ENCODE data around the gene GTPBP1. TPM values are rescaled to one million over a fixed set of nuclear protein-coding genes. Genes with fewer than 3 reads are reported as not detected.
A peak's percentile ranks its signal among the peaks of the same experiment; 100 is the strongest.

Gene GTPBP1
- total and polyA plus RNA-seq, 2 donors (not counting 1 experiment from before 2014, with no cell fraction given): 77.8 to 174 TPM

DNA sequence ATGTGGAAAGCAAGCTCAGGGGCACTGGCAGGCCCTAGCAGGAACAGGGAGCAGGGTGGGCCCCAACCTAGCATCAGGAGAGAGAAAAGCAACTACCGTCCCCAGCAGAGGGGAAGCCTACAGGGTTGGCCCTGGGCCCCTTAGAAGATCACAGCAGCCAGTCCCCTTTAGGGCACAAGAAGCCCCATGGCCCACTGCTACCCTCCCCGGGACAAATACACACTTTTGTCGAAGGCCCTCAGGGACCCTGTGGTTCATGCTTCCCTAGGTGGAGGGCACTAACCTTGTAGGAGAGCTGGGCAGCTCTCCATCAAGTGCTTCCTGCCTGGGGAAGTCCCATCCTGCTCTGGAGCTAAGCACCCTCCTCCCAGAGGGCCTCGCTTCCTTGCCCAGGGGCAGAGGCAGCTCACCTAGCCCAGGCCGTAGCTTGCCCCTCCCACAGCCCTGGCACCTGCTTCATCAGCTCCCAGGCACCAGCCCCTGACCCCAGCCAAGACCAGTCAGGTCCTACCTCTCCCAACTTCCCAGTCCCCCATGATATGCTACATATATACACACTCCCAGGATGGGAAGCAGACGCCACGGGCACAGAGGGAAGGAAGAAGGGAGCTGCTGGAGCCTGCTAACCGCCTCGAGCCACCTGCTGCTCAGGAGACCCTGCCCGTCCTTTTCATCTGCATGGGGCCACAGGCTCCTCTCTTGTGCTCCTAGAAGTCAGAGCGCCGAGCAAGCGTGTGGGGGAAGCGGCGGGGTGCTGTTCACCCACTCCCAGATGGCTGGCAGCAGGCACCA is 29.9 kb downstream of the GTPBP1 start:
- Histone ChIP-seq H3K9me3 (ENCODE audit: control extremely low read depth in 1 of 3, control insufficient read depth in 2 of 3, insufficient read depth in 1 of 3, low read length in 2 of 3) (no peaks in the 10 kb centered on the region), H3K4me2 (replicated peaks; ENCODE audit: low read depth, low read length, poor library complexity, severe bottlenecking) (no peak overlapping the region), H3K9ac (ENCODE audit: low read length) (no peak overlapping the region), H2AFZ (ENCODE audit: insufficient read depth, low read depth, low read length, poor library complexity, severe bottlenecking) (no peak overlapping the region), H4K20me1 (ENCODE audit: control insufficient read depth, insufficient read depth, low read length, poor library complexity, severe bottlenecking) (peaks cover 97% of the 10 kb centered on the region), H3K4me3 (ENCODE audit: control extremely low read depth in 1 of 5, extremely low read depth in 1 of 5, insufficient read depth in 1 of 5, low read depth in 2 of 5, low read length in 4 of 5) (no peak overlapping the region), H3K79me2 (ENCODE audit: control insufficient read depth, insufficient read depth, low read length) (peaks cover 6% of the 10 kb centered on the region), H3K27me3 (replicated peaks in 1 of 4; ENCODE audit: control extremely low read depth in 1 of 4, control insufficient read depth in 3 of 4, insufficient read depth in 4 of 4, low read length in 3 of 4) (no peaks in the 10 kb centered on the region), H3K36me3 (replicated peaks in 1 of 2; ENCODE audit: control extremely low read depth in 1 of 2, control insufficient read depth in 1 of 2, extremely low read depth in 1 of 2, insufficient read depth in 2 of 2, low read length in 1 of 2) (peaks cover 1 to 89% of the 10 kb centered on the region in 2 experiments), H3K27ac (ENCODE audit: low read length in 2 of 2) (peak overlapping the region in 1 of 2 donors; percentile 53), H3K4me1 (ENCODE audit: control insufficient read depth in 2 of 2, insufficient read depth in 2 of 2, low read length in 2 of 2) (peaks cover 0 to 19% of the 10 kb centered on the region in 2 donors)
- ChIA-PET POLR2A (interaction anchor here (0.6 to 3.5 kb wide), 4 partner anchors 14 to 675 kb away, joined by 3 to 15 read pairs (median 6); no protein-coding TSS in a partner anchor), CTCF (interaction anchor here (0.9 to 8.3 kb wide), 7 partner anchors 10 to 134 kb away, joined by 3 to 81 read pairs (median 4); partner anchors contain the start of gene CBX6)
- no peak for ATAC-seq (ENCODE audit: low read depth)
- Mint-ChIP-seq H3K4me3 (no peak overlapping the region), H3K4me1 (peaks cover 33% of the 10 kb centered on the region), H3K27ac (peak overlapping the region; percentile 77), H3K27me3 (no peaks in the 10 kb centered on the region), H3K9me3 (ENCODE audit: insufficient read depth) (no peaks in the 10 kb centered on the region)
- TF ChIP-seq, protein P1, sequence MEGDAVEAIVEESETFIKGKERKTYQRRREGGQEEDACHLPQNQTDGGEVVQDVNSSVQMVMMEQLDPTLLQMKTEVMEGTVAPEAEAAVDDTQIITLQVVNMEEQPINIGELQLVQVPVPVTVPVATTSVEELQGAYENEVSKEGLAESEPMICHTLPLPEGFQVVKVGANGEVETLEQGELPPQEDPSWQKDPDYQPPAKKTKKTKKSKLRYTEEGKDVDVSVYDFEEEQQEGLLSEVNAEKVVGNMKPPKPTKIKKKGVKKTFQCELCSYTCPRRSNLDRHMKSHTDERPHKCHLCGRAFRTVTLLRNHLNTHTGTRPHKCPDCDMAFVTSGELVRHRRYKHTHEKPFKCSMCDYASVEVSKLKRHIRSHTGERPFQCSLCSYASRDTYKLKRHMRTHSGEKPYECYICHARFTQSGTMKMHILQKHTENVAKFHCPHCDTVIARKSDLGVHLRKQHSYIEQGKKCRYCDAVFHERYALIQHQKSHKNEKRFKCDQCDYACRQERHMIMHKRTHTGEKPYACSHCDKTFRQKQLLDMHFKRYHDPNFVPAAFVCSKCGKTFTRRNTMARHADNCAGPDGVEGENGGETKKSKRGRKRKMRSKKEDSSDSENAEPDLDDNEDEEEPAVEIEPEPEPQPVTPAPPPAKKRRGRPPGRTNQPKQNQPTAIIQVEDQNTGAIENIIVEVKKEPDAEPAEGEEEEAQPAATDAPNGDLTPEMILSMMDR (IDR thresholded peaks at IDR 0.05): no peak
- TF ChIP-seq EZH2 (IDR thresholded peaks at IDR 0.05; ENCODE audit: borderline replicate concordance, insufficient read depth, low read depth, low read length, poor library complexity, severe bottlenecking): no peak
- 58% methylated on average over 15 of the region's 15 CpGs for WGBS (ENCODE audit: insufficient coverage)
- peak; percentile 56 for DNase-seq
- intact Hi-C loops (cut with micrococcal nuclease): no loop called here

DNA sequence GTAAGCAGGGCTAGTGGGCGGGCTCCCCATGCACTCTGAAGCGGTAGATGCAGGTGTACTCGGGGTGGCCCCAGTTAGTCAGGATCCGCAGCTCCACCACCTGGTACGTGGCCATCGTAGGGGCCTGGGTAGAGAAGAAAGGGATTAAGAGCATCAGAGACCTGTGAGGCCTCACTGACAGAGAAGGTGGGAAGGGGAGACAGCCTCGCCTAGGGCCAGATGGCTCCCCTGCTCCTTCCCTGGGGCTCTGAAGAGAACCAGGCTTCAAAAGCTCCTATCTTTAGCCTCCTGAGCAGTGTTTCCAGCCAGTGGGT is 30.5 kb downstream of the GTPBP1 start:
- CTCF ChIA-PET: interaction anchor here (0.9 to 8.3 kb wide), 4 partner anchors 11 to 31 kb away, joined by 3 to 81 read pairs (median 4); no protein-coding TSS in a partner anchor
- POLR2A ChIA-PET: interaction anchor here (3.5 kb wide), 1 partner anchor 16 kb away, joined by 15 read pairs; no protein-coding TSS in a partner anchor
- TF ChIP-seq, protein P1 (IDR thresholded peaks at IDR 0.05): no peak
- TF ChIP-seq EZH2 (IDR thresholded peaks at IDR 0.05; ENCODE audit: borderline replicate concordance, insufficient read depth, low read depth, low read length, poor library complexity, severe bottlenecking): no peak

More for the DNA sequence above, 30.5 kb downstream of the GTPBP1 start:
- no peaks in the 10 kb centered on the region for H3K9me3 Mint-ChIP-seq (ENCODE audit: insufficient read depth)
- DNase-seq (peak; percentile 42), ATAC-seq (ENCODE audit: low read depth) (no peak)
- Histone ChIP-seq H3K4me1 (ENCODE audit: control insufficient read depth in 2 of 2, insufficient read depth in 2 of 2, low read length in 2 of 2) (peaks cover 0 to 19% of the 10 kb centered on the region in 2 donors), H3K4me3 (ENCODE audit: control extremely low read depth in 1 of 5, extremely low read depth in 1 of 5, insufficient read depth in 1 of 5, low read depth in 2 of 5, low read length in 4 of 5) (no peak overlapping the region), H2AFZ (ENCODE audit: insufficient read depth, low read depth, low read length, poor library complexity, severe bottlenecking) (no peak overlapping the region), H3K27ac (ENCODE audit: low read length in 2 of 2) (peak overlapping the region in 1 of 2 donors; percentile 53), H3K9ac (ENCODE audit: low read length) (no peak overlapping the region), H3K27me3 (replicated peaks in 1 of 4; ENCODE audit: control extremely low read depth in 1 of 4, control insufficient read depth in 3 of 4, insufficient read depth in 4 of 4, low read length in 3 of 4) (no peaks in the 10 kb centered on the region), H3K9me3 (ENCODE audit: control extremely low read depth in 1 of 3, control insufficient read depth in 2 of 3, insufficient read depth in 1 of 3, low read length in 2 of 3) (no peaks in the 10 kb centered on the region), H3K4me2 (replicated peaks; ENCODE audit: low read depth, low read length, poor library complexity, severe bottlenecking) (no peak overlapping the region), H3K36me3 (replicated peaks in 1 of 2; ENCODE audit: control extremely low read depth in 1 of 2, control insufficient read depth in 1 of 2, extremely low read depth in 1 of 2, insufficient read depth in 2 of 2, low read length in 1 of 2) (peaks cover 1 to 89% of the 10 kb centered on the region in 2 experiments), H4K20me1 (ENCODE audit: control insufficient read depth, insufficient read depth, low read length, poor library complexity, severe bottlenecking) (peaks cover 97% of the 10 kb centered on the region), H3K79me2 (ENCODE audit: control insufficient read depth, insufficient read depth, low read length) (peaks cover 10% of the 10 kb centered on the region)
- 89% methylated on average over 7 of the region's 7 CpGs for WGBS (ENCODE audit: insufficient coverage)
- no peaks in the 10 kb centered on the region for H3K27me3 Mint-ChIP-seq
- H3K4me1 Mint-ChIP-seq: peaks cover 33% of the 10 kb centered on the region
- no peak overlapping the region for H3K4me3 Mint-ChIP-seq
- peak overlapping the region; percentile 68 for H3K27ac Mint-ChIP-seq
- intact Hi-C loops (cut with micrococcal nuclease): no loop called here
